GM12873 (cell line): Measurements from ENCODE around the gene SIM1.

Source experiments
- TF ChIP-seq, protein P1 (sequence below): IDR thresholded peaks from 2 replicates; pipeline ENCODE4 v1.5.1; 2012; ENCODE audit warnings: low read depth, mild to moderate bottlenecking, moderate library complexity, low read length, control low read depth; ENCODE audit not compliant: insufficient read depth; ENCODE audit errors: missing control alignments

Gene SIM1

GRCh38 chr6:100482698-100483097 is 18.0 kb upstream of the SIM1 start:
- TF ChIP-seq, protein P1, sequence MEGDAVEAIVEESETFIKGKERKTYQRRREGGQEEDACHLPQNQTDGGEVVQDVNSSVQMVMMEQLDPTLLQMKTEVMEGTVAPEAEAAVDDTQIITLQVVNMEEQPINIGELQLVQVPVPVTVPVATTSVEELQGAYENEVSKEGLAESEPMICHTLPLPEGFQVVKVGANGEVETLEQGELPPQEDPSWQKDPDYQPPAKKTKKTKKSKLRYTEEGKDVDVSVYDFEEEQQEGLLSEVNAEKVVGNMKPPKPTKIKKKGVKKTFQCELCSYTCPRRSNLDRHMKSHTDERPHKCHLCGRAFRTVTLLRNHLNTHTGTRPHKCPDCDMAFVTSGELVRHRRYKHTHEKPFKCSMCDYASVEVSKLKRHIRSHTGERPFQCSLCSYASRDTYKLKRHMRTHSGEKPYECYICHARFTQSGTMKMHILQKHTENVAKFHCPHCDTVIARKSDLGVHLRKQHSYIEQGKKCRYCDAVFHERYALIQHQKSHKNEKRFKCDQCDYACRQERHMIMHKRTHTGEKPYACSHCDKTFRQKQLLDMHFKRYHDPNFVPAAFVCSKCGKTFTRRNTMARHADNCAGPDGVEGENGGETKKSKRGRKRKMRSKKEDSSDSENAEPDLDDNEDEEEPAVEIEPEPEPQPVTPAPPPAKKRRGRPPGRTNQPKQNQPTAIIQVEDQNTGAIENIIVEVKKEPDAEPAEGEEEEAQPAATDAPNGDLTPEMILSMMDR = no peak

DNA sequence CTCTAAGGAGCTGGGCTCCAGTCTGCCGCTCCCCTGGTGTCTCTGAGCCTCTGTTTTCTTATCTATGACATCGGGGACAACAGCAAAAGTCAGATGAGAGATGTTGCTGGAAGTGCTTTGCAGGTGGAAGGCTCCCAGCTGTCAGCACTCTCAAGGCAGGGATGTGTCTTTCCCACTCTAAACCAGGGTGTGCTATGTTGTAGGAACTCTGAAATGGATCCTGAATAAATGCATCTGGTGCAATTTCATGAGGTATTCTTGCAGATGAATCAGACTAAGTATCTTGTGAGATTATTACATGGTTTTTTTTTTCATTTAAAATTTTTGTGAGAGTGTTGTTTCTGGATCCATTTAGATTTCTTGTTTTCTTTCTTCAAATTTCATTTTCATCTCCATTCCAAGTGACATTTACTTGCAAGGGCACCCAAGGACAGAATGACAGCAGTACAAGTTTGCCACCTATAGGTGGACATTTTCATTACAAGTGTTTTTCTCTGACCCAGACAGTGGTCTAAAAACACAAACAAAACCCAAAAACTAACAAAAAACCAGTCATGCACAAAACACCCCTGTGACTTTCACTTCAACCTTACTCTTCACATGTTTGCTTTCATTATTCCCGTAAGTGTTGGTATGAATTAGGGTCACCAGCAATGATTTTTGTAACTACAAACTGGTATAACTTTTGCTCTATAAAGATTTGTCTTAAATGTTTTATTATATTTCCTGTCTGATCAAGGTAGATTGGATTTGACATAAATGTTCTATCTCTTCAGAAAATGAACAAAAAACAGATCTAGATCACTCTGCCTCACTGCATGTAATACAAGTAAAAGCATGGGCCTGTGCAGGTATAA is 14.7 kb upstream of the SIM1 start:
- TF ChIP-seq, protein P1 = peak; percentile 71

- TF ChIP-seq, protein P1 = no peak
These were observed 11.0 kb upstream of the SIM1 start for GRCh38 chr6:100475554-100476320.

DNA sequence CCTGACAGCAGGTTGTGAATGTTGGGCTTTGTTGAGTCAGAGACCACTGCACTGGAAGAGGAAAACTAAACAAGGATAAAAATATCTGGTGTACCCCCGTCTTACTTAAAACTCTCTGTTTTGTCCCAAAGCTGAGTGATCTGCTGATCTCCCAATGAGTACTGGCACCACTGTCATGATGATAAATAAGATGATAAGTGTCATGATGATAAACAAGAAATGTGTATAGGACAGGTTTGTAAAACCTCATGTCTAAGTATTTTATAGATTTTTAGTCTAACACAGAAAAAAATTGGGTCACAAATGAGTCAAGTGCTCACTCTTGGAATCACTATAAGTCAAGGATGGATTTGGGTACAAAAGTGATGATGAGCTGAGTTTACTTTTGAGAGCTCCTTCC is 8.5 kb upstream of the SIM1 start:
- TF ChIP-seq, protein P1 = no peak

DNA sequence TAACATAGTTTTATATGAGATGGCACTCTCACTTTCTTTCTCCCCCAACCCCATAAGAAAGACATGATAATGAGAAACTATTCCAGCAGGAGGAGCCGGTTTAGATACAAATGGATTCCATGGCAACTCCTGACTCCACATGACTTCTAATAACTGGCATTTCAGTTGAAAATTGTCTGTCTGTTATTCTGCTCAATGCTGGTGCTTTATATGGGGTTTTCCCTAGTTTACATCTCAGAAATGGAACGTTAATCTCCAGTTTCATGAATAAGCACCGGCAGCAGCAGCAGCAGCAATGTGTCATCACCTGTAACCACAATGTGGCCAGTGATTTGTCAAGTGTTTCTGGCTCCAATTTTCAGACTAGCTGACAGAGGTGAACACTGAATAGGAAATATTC is 8.0 kb upstream of the SIM1 start:
- TF ChIP-seq, protein P1 = no peak

DNA sequence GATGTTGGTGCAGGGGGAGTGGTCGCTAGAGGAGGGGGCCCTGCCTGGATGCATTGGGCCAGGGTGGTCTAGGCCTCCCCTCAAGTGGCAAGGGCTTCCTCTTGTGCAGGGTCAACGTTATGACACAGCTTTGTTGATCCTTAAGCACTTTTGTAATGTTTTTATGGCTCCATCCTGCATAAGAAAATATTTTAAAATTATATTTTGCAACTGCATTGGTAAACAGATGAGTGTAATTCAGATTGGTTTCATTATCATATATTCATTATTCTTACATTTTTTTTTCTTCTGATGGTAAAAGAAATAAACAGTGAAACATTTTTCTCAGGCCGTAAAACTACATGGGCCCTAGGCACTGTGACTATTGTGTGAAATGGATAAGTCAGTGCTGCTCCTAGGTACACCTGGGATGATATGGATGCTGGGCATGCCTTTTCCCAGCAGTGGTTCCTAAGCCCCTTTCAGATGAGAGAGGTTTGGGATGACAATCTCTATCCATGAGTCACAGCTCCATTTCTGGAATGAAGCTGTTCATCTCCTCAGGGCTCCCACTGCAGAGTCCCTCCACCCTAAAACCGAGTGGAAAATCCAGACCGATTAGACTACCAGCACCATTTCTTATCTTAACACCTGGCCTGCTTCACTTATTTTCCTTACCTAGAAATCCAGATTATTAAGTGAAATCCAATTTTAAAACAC is 5.8 kb upstream of the SIM1 start:
- TF ChIP-seq, protein P1 = no peak
